Measurements from ENCODE around the gene CDKN1C. TPM values are rescaled to one million over a fixed set of nuclear protein-coding genes. Genes with fewer than 3 reads are reported as not detected.

Gene CDKN1C
- total RNA-seq, 4 donors from 2014 or later = 87.0 to 201 (median 121) TPM

DNA sequence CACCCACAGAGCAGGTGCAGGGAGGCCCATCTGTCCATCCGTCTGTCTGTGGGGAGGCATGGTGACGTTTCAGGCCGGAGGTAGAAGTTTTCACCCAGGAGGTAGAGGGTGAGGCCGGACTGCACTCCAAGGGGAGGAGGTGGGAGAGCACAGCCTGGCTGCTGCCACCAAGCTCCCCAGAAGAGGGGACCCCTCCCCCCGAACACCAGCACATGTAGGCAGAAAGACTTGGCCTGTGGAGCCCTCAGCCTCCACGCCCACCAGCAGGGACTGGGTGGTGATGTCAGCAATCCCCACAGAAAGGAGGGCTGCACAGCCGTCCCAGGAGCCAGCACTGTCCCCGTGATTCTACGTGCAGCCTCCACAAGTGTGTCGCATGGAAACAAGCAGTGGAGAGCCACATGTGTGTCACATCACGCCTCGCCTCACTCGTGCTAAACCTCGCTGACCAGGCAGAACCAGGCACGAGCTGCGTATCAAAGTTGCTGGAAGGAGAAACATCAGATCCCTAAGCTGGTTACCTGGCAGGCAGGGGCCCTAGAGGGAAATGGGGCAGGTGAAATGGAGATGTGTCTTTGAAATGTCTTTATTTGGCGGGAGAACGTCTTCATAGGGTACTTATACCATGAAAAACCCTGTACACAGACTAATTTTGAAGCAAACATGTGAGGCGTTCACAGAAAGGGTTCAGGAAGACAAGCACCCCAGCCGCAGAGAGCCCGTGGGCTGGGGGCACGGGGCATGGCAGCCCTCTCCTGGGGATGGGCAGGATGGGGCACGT, 49.1 kb downstream of the CDKN1C start:
- H3K4me1 ChIP-seq = peaks cover 0 to 17% (median 11%) of the 10 kb centered on the region in 3 donors
- no peaks in the 10 kb centered on the region for H3K36me3 ChIP-seq
- peak overlapping the region in 3 of 4 donors; percentile 48 to 51 (median 50) for H3K27ac ChIP-seq
- no peak overlapping the region for H3K4me3 ChIP-seq
- TF ChIP-seq POLR2A (IDR thresholded peaks at IDR 0.05) = no peak
- TF ChIP-seq EP300 (IDR thresholded peaks at IDR 0.05) = no peak
- TF ChIP-seq, protein P1, sequence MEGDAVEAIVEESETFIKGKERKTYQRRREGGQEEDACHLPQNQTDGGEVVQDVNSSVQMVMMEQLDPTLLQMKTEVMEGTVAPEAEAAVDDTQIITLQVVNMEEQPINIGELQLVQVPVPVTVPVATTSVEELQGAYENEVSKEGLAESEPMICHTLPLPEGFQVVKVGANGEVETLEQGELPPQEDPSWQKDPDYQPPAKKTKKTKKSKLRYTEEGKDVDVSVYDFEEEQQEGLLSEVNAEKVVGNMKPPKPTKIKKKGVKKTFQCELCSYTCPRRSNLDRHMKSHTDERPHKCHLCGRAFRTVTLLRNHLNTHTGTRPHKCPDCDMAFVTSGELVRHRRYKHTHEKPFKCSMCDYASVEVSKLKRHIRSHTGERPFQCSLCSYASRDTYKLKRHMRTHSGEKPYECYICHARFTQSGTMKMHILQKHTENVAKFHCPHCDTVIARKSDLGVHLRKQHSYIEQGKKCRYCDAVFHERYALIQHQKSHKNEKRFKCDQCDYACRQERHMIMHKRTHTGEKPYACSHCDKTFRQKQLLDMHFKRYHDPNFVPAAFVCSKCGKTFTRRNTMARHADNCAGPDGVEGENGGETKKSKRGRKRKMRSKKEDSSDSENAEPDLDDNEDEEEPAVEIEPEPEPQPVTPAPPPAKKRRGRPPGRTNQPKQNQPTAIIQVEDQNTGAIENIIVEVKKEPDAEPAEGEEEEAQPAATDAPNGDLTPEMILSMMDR (IDR thresholded peaks at IDR 0.05) = no peak
- no peak for TF ChIP-seq POLR2AphosphoS5 (IDR thresholded peaks at IDR 0.05)
- no peaks in the 10 kb centered on the region for H3K27me3 ChIP-seq
- H3K9me3 ChIP-seq = no peaks in the 10 kb centered on the region
- ATAC-seq = no peak
- 62 to 80% methylated on average over 1 to 11 of the region's 23 CpGs for WGBS, 2 donors (ENCODE audit: low coverage in 1 of 2)

DNA sequence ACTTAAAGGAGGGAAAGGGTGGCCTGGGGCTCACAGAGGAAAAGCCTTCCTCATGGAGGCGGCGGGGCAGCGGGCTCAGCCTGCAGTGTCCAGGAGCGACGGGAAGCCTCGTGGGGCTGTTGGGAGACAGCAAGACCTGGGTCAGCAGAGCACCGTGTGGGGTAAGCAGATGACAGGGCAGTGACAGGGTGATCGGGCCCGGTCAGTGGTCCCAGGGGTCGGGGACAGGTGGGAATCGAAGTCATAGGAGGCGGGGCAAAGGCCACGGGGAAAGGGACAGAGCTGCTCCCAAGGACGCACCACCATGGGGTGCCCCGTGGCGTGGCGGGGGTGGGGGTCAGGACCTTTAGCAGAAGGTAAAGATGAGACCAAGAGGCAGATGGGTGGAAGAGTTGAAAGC, 49.8 kb downstream of the CDKN1C start:
- ATAC-seq = no peak
- Histone ChIP-seq H3K27me3 (no peaks in the 10 kb centered on the region), H3K27ac (no peak overlapping the region), H3K4me1 (peaks cover 0 to 17% (median 11%) of the 10 kb centered on the region in 3 donors), H3K36me3 (no peaks in the 10 kb centered on the region), H3K4me3 (no peak overlapping the region), H3K9me3 (no peaks in the 10 kb centered on the region)
- TF ChIP-seq POLR2AphosphoS5 (IDR thresholded peaks at IDR 0.05) (no peak), EP300 (IDR thresholded peaks at IDR 0.05) (no peak), POLR2A (IDR thresholded peaks at IDR 0.05) (no peak)
- TF ChIP-seq, protein P1 (IDR thresholded peaks at IDR 0.05) = no peak
- 91% methylated on average over 11 of the region's 17 CpGs; no CpG with 5 or more reads in 1 of the 2 donors for WGBS, 2 donors (ENCODE audit: low coverage in 1 of 2)

DNA sequence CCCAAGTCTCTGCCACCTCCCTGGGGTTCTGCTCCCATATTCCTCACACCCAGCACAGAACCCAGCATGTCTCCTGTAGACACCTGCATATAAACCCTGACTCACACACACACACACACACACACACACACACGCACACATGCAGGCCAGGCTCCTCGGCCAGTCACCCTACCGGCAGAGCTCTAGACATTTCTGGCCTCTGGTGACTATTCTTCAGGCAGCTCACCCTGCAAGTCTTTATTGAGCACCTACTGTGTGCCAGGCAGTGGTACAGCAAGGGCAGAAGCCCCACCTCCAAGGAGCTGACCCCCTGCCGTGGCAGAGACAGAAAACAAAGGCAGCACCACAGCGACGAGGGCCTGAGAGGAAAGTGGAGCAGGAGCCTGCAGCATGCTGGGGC, 50.3 kb downstream of the CDKN1C start:
- H3K27me3 ChIP-seq = no peaks in the 10 kb centered on the region
- H3K36me3 ChIP-seq = no peaks in the 10 kb centered on the region
- ATAC-seq = no peak
- no peak overlapping the region for H3K27ac ChIP-seq
- peaks cover 0 to 17% (median 11%) of the 10 kb centered on the region in 3 donors for H3K4me1 ChIP-seq
- H3K4me3 ChIP-seq = no peak overlapping the region
- 53% methylated on average over 3 of the region's 6 CpGs; no CpG with 5 or more reads in 1 of the 2 donors for whole genome bisulfite sequencing, 2 donors (ENCODE audit: low coverage in 1 of 2)
- peaks cover 0 to under 1% (median 0%) of the 10 kb centered on the region in 3 donors for H3K9me3 ChIP-seq
- TF ChIP-seq POLR2AphosphoS5 (IDR thresholded peaks at IDR 0.05) (no peak), POLR2A (IDR thresholded peaks at IDR 0.05) (no peak), EP300 (IDR thresholded peaks at IDR 0.05) (no peak)
- TF ChIP-seq, protein P1 (IDR thresholded peaks at IDR 0.05) = no peak

DNA sequence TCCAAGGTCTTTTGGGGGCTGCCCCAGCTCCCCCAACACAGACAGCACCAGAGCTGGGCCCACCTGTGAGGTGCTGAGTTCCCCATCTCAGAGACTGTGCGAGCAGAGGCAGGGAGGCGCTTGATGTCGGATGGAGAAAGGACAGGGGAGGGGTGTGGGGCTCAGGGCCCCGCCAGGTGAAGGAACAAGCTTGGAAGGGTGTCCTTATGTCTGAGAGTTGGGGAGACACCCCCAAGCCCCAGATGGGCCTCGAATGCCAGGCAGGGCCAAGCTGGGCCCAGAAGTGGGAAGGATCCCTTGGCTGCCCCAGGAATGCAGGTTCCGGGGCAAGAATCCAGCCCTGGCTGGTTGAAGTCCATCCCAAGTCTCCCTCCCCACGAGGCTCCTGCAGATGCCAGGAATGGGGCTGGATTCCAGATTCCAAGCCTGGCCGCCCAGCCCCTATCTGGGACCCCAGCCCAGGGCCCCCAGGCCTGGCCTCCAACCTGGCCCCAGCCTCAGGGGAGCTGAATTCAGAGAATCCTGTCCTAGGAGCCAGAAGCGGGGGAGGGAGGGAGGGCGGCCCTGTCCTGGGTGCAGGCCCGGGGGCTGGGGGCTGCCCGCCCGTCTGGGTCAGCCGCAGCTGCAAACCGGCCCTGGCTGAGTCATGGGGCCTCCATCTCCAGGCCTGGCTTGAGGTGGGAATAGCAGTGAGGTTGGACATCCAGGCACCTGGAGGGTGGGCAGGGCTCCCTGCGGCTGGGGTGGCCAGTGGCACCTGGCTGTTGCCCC, 50.9 kb downstream of the CDKN1C start:
- no peaks in the 10 kb centered on the region for H3K27me3 ChIP-seq

DNA sequence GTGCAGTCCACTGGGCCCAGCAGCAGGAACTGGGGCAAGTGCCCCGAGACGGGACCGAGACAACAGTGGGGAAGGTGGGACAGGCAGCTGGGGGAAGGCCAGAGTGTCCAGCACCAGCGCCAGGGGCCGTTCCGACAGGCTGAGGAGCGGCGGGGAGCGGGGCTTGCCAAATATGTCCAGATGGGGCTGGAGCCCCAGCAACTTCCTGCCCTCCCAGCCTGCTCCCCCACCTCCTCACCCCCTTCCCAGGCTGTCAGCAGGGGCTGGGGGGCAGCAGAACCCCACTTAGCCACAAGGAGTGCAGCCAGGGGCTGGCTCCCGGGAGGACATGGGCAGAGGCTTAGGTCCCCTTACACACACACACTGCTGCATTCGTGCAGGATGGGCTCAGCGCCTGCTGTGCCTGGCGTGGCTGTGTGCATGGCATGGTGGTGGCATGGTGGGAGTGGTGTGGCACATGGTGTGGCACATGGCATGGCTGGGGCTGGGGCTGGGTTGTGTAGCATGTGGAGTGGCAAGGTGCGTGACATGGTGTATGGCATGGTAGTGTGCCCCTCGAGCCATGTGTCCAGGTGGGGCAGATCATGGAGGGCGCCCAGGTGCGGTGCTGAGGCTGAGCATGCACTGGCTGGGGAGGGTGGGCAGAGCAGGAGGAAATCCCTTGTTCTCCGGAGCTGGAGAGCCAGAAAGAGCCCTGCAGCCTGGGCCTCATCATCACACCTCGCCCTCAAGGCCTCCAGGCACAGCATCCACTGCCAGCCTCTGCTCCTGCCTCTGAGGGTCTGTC, 51.7 kb downstream of the CDKN1C start:
- no peak overlapping the region for H3K4me3 ChIP-seq
- TF ChIP-seq POLR2A (IDR thresholded peaks at IDR 0.05) (no peak), EP300 (IDR thresholded peaks at IDR 0.05) (no peak), POLR2AphosphoS5 (IDR thresholded peaks at IDR 0.05) (no peak)
- TF ChIP-seq, protein P1 (IDR thresholded peaks at IDR 0.05) = no peak
- peaks cover 0 to 17% (median 11%) of the 10 kb centered on the region in 3 donors for H3K4me1 ChIP-seq
- H3K27me3 ChIP-seq = no peaks in the 10 kb centered on the region
- H3K9me3 ChIP-seq = peaks cover 0 to 13% (median 0%) of the 10 kb centered on the region in 3 donors
- 90% methylated on average over 2 of the region's 19 CpGs; no CpG with 5 or more reads in 1 of the 2 donors for WGBS, 2 donors (ENCODE audit: low coverage in 1 of 2)
- H3K27ac ChIP-seq = no peak overlapping the region
- no peak for ATAC-seq
- no peaks in the 10 kb centered on the region for H3K36me3 ChIP-seq

More for the DNA sequence above, 50.9 kb downstream of the CDKN1C start:
- ATAC-seq = no peak
- Histone ChIP-seq H3K4me3 (no peak overlapping the region), H3K36me3 (no peaks in the 10 kb centered on the region), H3K27ac (no peak overlapping the region), H3K9me3 (peaks cover 0 to 5% (median 0%) of the 10 kb centered on the region in 3 donors), H3K4me1 (peaks cover 0 to 17% (median 11%) of the 10 kb centered on the region in 3 donors)
- no peak for TF ChIP-seq POLR2A (IDR thresholded peaks at IDR 0.05)
- WGBS, 2 donors (ENCODE audit: low coverage in 1 of 2) = 33 to 43% methylated on average over 1 of the region's 16 CpGs
